Brain microvascular endothelial cell (primary cell): ENCODE results near the gene LAMC1.

ENCODE experiments used
- DNase-seq: peaks from one replicate; pipeline ENCODE4 v3.0.0-alpha.2; 2020
- H3K27ac ChIP-seq: fragments of 250-450 bp; sonication (Bioruptor Pico); 2 replicates; pipeline ENCODE4 v1.5.1; 2020; ENCODE audit warnings: mild to moderate bottlenecking, moderate library complexity
- H3K27me3 ChIP-seq: fragments of 250-450 bp; sonication (Bioruptor Pico); replicated peaks from 2 replicates; pipeline ENCODE4 v1.5.1; 2020; ENCODE audit warnings: mild to moderate bottlenecking
- H3K36me3 ChIP-seq: fragments of 250-450 bp; sonication (Bioruptor Pico); replicated peaks from 2 replicates; pipeline ENCODE4 v1.5.1; 2020; ENCODE audit warnings: mild to moderate bottlenecking
- H3K4me3 ChIP-seq: 2 replicates; pipeline ENCODE4 v1.5.1; 2011; ENCODE audit warnings: low read depth, mild to moderate bottlenecking, control low read depth, low read length, moderate library complexity
- in situ Hi-C: cut with HindIII; loops from 2 replicates; pipeline ENCODE4 v1.10.0; 2017; ENCODE audit warnings: low sequenced_read_pairs, low pct_ligation_motif_present
- TF ChIP-seq, protein P1 (sequence below): IDR thresholded peaks from 2 replicates; pipeline ENCODE4 v1.5.1; 2011; ENCODE audit warnings: low read depth, mild to moderate bottlenecking, moderate library complexity, low read length, control low read depth, inconsistent platforms; ENCODE audit errors: missing control alignments

LAMC1 gene

DNA sequence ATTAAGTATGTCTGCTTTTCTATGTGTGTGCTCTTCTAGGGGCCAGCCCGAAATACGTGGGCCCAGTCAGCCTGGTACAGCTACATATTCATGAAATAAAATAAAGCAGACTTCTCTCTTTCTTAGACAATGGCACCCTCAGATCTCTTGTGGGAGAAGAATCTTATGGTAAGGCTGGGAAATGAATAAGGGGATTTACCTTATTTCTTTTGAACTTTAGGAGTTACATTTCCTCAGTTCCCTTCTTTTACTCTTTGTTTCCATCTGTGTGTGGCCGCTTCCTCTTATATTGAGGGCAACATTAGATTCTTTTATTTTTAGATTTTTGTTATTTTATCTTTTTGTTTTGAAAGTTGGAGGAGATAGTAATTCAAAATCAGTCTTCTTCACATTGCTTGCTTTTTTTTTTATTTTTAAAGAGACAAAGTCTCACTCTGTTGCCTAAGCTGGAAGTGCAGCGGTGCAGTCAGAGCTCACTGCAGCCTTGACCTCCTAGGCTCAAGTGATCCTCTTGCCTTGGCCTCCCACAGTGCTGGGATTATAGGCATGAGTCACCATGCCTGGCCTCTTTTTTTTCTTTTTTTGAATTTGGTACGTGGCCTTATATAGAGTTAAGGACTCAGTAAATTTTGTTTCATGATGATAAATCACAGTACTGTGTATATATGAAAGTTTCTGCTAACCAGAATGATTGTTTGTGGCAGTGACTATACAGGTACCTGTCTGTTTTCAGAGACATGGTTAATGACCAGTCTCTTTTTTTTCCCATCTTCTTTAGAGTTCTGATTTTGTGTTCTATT is 9.1 kb downstream of the LAMC1 start:
- no peak overlapping the region for H3K4me3 ChIP-seq
- H3K27me3 ChIP-seq: no peaks in the 10 kb centered on the region
- DNase-seq: peak; percentile 50
- H3K27ac ChIP-seq: peak overlapping the region; percentile 55
- in situ Hi-C loops: no loop called here
- peaks cover 9% of the 10 kb centered on the region for H3K36me3 ChIP-seq
- TF ChIP-seq, protein P1, sequence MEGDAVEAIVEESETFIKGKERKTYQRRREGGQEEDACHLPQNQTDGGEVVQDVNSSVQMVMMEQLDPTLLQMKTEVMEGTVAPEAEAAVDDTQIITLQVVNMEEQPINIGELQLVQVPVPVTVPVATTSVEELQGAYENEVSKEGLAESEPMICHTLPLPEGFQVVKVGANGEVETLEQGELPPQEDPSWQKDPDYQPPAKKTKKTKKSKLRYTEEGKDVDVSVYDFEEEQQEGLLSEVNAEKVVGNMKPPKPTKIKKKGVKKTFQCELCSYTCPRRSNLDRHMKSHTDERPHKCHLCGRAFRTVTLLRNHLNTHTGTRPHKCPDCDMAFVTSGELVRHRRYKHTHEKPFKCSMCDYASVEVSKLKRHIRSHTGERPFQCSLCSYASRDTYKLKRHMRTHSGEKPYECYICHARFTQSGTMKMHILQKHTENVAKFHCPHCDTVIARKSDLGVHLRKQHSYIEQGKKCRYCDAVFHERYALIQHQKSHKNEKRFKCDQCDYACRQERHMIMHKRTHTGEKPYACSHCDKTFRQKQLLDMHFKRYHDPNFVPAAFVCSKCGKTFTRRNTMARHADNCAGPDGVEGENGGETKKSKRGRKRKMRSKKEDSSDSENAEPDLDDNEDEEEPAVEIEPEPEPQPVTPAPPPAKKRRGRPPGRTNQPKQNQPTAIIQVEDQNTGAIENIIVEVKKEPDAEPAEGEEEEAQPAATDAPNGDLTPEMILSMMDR: no peak

DNA sequence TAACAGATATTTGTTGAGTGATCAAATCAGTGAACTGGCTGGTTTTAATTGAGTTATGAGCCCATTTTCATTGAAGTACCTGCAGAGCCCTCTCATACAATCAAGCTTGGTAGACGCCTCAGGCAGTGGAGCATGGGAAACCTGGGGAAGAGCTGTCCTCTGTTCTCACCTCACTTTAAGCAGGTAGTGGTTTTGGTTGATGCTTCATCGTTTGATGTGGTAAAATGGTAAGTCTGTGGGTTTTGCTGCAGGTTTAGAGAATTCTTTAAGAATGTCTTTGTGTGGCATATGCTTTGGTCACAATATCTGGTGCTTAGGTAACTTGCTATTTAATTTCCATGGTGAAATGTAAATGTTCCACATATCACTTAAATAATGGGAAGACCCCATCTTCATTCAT is 10.0 kb downstream of the LAMC1 start:
- Histone ChIP-seq H3K27me3 (no peaks in the 10 kb centered on the region), H3K27ac (no peak overlapping the region), H3K4me3 (no peak overlapping the region), H3K36me3 (peaks cover 9% of the 10 kb centered on the region)
- in situ Hi-C loops: no loop called here
- DNase-seq: no peak
- TF ChIP-seq, protein P1: no peak

DNA sequence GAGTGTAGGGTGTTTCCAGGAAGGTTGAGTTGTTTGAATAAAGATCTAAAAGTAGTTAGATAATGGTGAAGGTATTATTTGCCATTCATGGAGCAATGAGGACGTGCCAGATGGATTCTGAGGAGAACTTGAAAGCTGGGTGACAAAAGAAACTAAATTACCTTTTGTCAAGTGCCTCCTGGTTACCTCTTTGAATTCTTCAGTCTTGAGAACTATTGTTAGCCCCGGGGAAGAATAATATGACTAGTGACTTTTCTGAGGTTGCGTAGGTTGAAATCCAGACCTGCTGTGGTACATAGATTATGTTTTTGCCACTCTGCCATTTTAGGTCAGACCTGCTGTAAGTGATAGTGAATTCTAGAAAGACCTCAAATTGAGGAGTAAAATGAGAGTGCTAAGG is 11.5 kb downstream of the LAMC1 start:
- no peak for DNase-seq
- in situ Hi-C loops: no loop called here
- H3K27ac ChIP-seq: no peak overlapping the region
- TF ChIP-seq, protein P1: no peak
- no peaks in the 10 kb centered on the region for H3K27me3 ChIP-seq
- H3K4me3 ChIP-seq: no peak overlapping the region
- H3K36me3 ChIP-seq: peaks cover 5% of the 10 kb centered on the region

DNA sequence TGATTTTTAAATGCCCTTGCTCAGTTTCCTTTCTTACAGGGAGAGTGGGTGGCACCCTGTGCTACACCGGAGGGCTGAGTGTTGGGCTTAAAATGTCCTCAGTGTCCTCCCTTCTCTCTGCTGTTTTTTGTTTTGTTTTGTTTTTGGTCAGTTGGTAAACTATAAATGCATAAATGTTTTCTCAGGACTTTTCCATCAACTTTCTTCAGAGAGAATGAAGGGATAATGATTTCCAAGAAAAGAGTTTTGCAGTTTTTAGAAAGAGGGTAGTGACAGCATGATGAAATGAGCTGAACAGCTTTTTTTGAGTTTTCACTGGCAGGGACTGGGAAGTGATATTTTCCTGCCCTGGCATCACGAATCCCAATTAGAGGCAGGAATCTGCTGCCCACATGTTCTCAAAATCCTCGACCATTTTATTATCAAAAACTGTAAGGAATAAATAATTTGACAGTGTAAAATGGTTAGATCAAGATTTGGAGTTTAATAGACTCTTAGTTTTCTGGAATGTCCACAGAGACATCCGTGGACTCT is 15.2 kb downstream of the LAMC1 start:
- DNase-seq: no peak
- H3K4me3 ChIP-seq: no peak overlapping the region
- in situ Hi-C loops: no loop called here
- TF ChIP-seq, protein P1: no peak
- H3K36me3 ChIP-seq: peaks cover 2% of the 10 kb centered on the region
- H3K27ac ChIP-seq: peak overlapping the region; percentile 93
- H3K27me3 ChIP-seq: no peaks in the 10 kb centered on the region

DNA sequence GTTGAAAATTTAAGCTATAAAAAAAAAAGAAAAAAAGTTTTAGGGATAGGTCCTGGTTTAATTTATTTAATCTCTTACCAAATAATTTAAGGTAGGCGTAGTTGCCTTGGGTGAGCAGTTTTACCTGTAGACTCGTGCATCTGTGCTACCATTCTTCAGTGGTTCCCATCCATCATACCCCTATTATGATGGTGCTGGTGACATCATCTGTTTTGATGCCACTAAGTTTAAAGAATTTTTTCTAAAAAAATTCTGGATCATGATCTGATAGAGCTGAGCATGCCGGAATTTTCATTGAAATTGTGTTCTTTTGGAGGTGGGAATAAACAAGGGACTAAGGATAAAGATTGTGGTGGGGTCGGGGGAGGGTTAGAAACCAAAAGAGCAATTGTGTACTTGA is 15.7 kb downstream of the LAMC1 start:
- H3K27ac ChIP-seq: peak overlapping the region; percentile 93
- no peaks in the 10 kb centered on the region for H3K27me3 ChIP-seq
- in situ Hi-C loops: no loop called here
- peaks cover 2% of the 10 kb centered on the region for H3K36me3 ChIP-seq
- DNase-seq: no peak
- TF ChIP-seq, protein P1: no peak
- no peak overlapping the region for H3K4me3 ChIP-seq
